Trophoblast cell (in vitro differentiated cells and primary cell): ENCODE data around the gene RPL31.

Experiments
- DNase-seq, 2 donors: peaks; one replicate each; pipeline ENCODE4 v3.0.0-alpha.2; 2016
- H2AFZ ChIP-seq: 2 replicates; pipeline ENCODE4 v1.6.1; 2013; ENCODE audit warnings: low read length, moderate library complexity, mild to moderate bottlenecking; ENCODE audit not compliant: insufficient read depth, poor library complexity
- H2AK5ac ChIP-seq: 2 replicates; pipeline ENCODE4 v1.6.1; 2013; ENCODE audit warnings: mild to moderate bottlenecking, low read length
- H2BK120ac ChIP-seq: 2 replicates; pipeline ENCODE4 v1.6.1; 2013; ENCODE audit warnings: low read length, mild to moderate bottlenecking, moderate library complexity; ENCODE audit not compliant: insufficient read depth, poor library complexity
- H2BK12ac ChIP-seq: 2 replicates; pipeline ENCODE4 v1.6.1; 2013; ENCODE audit warnings: mild to moderate bottlenecking, low read length, moderate library complexity
- H2BK5ac ChIP-seq: 2 replicates; pipeline ENCODE4 v1.6.1; 2013; ENCODE audit warnings: low read length, low read depth, moderate library complexity, mild to moderate bottlenecking; ENCODE audit not compliant: poor library complexity
- H3K14ac ChIP-seq: 2 replicates; pipeline ENCODE4 v1.6.1; 2013; ENCODE audit warnings: mild to moderate bottlenecking, low read length
- H3K18ac ChIP-seq: 2 replicates; pipeline ENCODE4 v1.6.1; 2013; ENCODE audit warnings: mild to moderate bottlenecking, low read length
- H3K23ac ChIP-seq: 2 replicates; pipeline ENCODE4 v1.6.1; 2013; ENCODE audit warnings: low read length
- H3K27ac ChIP-seq: 2 replicates; pipeline ENCODE4 v1.5.1; 2013; ENCODE audit warnings: low read depth, mild to moderate bottlenecking, inconsistent platforms, low read length, moderate library complexity
- H3K27me3 ChIP-seq: 2 replicates; pipeline ENCODE4 v1.6.1; 2013; ENCODE audit warnings: inconsistent platforms, mild to moderate bottlenecking, low read length, moderate library complexity; ENCODE audit not compliant: insufficient read depth
- H3K36me3 ChIP-seq, 2 experiments: 1 replicate in 1 of 2; 2 replicates in 1 of 2; pipeline ENCODE4 v1.6.1; 2013; ENCODE audit warnings: low read length in 2 of 2, mild to moderate bottlenecking in 2 of 2, moderate library complexity in 1 of 2; ENCODE audit not compliant: insufficient read depth in 2 of 2, control insufficient read depth in 1 of 2
- H3K4ac ChIP-seq: 2 replicates; pipeline ENCODE4 v1.6.1; 2013; ENCODE audit warnings: low read depth, mild to moderate bottlenecking, low read length, moderate library complexity
- H3K4me1 ChIP-seq, 2 experiments: 1 replicate in 1 of 2; 2 replicates in 1 of 2; pipeline ENCODE4 v1.6.1; 2013; ENCODE audit warnings: low read length in 2 of 2, mild to moderate bottlenecking in 2 of 2, moderate library complexity in 1 of 2; ENCODE audit not compliant: insufficient read depth in 2 of 2, control insufficient read depth in 1 of 2
- H3K4me2 ChIP-seq: 2 replicates; pipeline ENCODE4 v1.6.1; 2013; ENCODE audit warnings: inconsistent platforms, mild to moderate bottlenecking, low read length, moderate library complexity
- H3K4me3 ChIP-seq: 2 replicates; pipeline ENCODE4 v1.5.1; 2013; ENCODE audit warnings: mild to moderate bottlenecking, low read depth, low read length, inconsistent platforms
- H3K79me1 ChIP-seq: one replicate; pipeline ENCODE4 v1.6.1; 2013; ENCODE audit warnings: low read length
- H3K79me2 ChIP-seq: 2 replicates; pipeline ENCODE4 v1.6.1; 2013; ENCODE audit warnings: low read length, mild to moderate bottlenecking; ENCODE audit not compliant: control insufficient read depth, insufficient read depth, poor library complexity
- H3K9ac ChIP-seq: 2 replicates; pipeline ENCODE4 v1.6.1; 2013; ENCODE audit warnings: mild to moderate bottlenecking, low read length
- H3K9me3 ChIP-seq: 2 replicates; pipeline ENCODE4 v1.6.1; 2013; ENCODE audit warnings: low read depth, mild to moderate bottlenecking, control low read depth, inconsistent platforms, low read length; ENCODE audit not compliant: insufficient read depth
- H4K12ac ChIP-seq: 2 replicates; pipeline ENCODE4 v1.6.1; 2013; ENCODE audit warnings: low read depth, mild to moderate bottlenecking, low read length, moderate library complexity
- H4K8ac ChIP-seq: 2 replicates; pipeline ENCODE4 v1.6.1; 2013; ENCODE audit warnings: low read depth, mild to moderate bottlenecking, low read length, moderate library complexity
- H4K91ac ChIP-seq: one replicate; pipeline ENCODE4 v1.6.1; 2013; ENCODE audit warnings: low read depth, mild to moderate bottlenecking, low read length, moderate library complexity
- WGBS: extraction: QIAGEN DNeasy Blood & Tissue Kit; methylation state at CpG from one replicate; pipeline ENCODE4 v1.1.7; 2013; ENCODE audit warnings: missing lambda C conversion rate; ENCODE audit not compliant: insufficient read length, insufficient coverage; ENCODE audit errors: extremely low coverage; 5-methylcytosine and 5-hydroxymethylcytosine counted together

Gene RPL31

GRCh38 chr2:100993294-100993693, 8.8 kb upstream of the RPL31 start:
- H3K14ac ChIP-seq: no peak overlapping the region
- no peak overlapping the region for H2BK120ac ChIP-seq
- H3K4me3 ChIP-seq: no peak overlapping the region
- no peaks in the 10 kb centered on the region for H3K27me3 ChIP-seq
- H3K9me3 ChIP-seq: no peaks in the 10 kb centered on the region
- H3K4me1 ChIP-seq: peaks cover 3 to 5% of the 10 kb centered on the region in 2 experiments
- no peaks in the 10 kb centered on the region for H3K79me1 ChIP-seq
- H3K79me2 ChIP-seq: no peaks in the 10 kb centered on the region
- H4K8ac ChIP-seq: no peak overlapping the region
- no peak overlapping the region for H4K91ac ChIP-seq
- H2BK12ac ChIP-seq: no peak overlapping the region
- H3K18ac ChIP-seq: no peak overlapping the region
- DNase-seq: no peak
- no peak overlapping the region for H4K12ac ChIP-seq
- no peak overlapping the region for H3K4me2 ChIP-seq
- no peak overlapping the region for H2AK5ac ChIP-seq
- no peak overlapping the region for H3K4ac ChIP-seq
- WGBS: no CpG with 5 or more reads among the region's 17 CpGs
- no peak overlapping the region for H3K23ac ChIP-seq
- no peak overlapping the region for H3K9ac ChIP-seq
- no peaks in the 10 kb centered on the region for H3K36me3 ChIP-seq
- H3K27ac ChIP-seq: no peak overlapping the region
- H2BK5ac ChIP-seq: no peak overlapping the region
- no peak overlapping the region for H2AFZ ChIP-seq

- H3K27ac ChIP-seq: no peak overlapping the region
- no peak overlapping the region for H3K4ac ChIP-seq
- whole genome bisulfite sequencing: no CpG with 5 or more reads among the region's 28 CpGs
- H3K4me3 ChIP-seq: no peak overlapping the region
- no peak overlapping the region for H2BK12ac ChIP-seq
- no peaks in the 10 kb centered on the region for H3K36me3 ChIP-seq
- H3K14ac ChIP-seq: no peak overlapping the region
- no peak overlapping the region for H3K23ac ChIP-seq
- H3K9ac ChIP-seq: peak overlapping the region; percentile 63
- H3K9me3 ChIP-seq: no peaks in the 10 kb centered on the region
- H3K27me3 ChIP-seq: no peaks in the 10 kb centered on the region
- H4K12ac ChIP-seq: no peak overlapping the region
- H2BK5ac ChIP-seq: no peak overlapping the region
- H3K18ac ChIP-seq: no peak overlapping the region
- no peak for DNase-seq
- H4K8ac ChIP-seq: no peak overlapping the region
- no peak overlapping the region for H4K91ac ChIP-seq
- H3K79me2 ChIP-seq: no peaks in the 10 kb centered on the region
- peaks cover 0 to 5% of the 10 kb centered on the region in 2 experiments for H3K4me1 ChIP-seq
- H2AFZ ChIP-seq: no peak overlapping the region
- no peak overlapping the region for H3K4me2 ChIP-seq
- no peak overlapping the region for H2AK5ac ChIP-seq
- no peaks in the 10 kb centered on the region for H3K79me1 ChIP-seq
- no peak overlapping the region for H2BK120ac ChIP-seq
Measured at GRCh38 chr2:100995309-100996075, 6.6 kb upstream of the RPL31 start.

DNA sequence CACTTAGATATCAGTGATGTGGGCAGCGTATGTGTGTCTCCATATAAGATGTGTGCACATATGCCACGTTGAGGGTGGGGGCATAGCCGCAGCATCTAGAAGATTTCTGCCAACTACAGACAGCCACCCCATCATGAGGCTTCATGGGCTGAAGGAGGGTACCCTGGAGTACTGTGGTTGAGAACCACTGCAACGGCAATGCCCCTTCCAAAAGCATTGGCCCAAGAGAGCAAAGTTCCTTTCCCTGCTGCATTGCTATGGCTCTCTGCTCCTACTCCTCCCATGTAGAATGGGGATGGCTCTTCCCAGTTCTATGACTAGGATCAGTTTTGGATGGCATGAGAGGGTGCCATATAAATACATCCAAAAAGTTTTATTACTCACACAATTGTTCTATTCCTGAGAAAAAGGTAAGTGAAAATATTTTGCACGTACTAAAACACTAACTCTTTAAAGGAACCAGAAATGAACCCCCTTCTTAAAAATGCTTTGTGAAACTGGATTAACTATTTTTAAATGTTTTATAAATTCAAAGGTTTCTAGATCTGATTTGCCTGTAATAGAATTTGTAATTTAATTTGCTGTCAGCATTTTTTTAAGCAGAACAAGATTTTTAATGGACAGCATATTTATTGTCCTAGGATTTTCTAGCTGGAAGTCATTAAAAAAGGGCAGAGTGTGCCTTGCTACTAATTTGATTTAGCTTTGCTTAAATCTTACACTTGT, 4.4 kb upstream of the RPL31 start:
- no CpG with 5 or more reads among the region's 5 CpGs for WGBS
- Histone ChIP-seq H3K27ac (no peak overlapping the region), H2AK5ac (no peak overlapping the region), H2BK120ac (no peak overlapping the region), H4K12ac (no peak overlapping the region), H3K23ac (peak overlapping the region; percentile 52), H3K4me3 (no peak overlapping the region), H2BK12ac (no peak overlapping the region), H3K18ac (no peak overlapping the region), H4K91ac (no peak overlapping the region), H3K9me3 (peaks cover 3% of the 10 kb centered on the region), H3K27me3 (no peaks in the 10 kb centered on the region), H3K79me1 (peaks cover 9% of the 10 kb centered on the region), H3K4me1 (peaks cover 3 to 8% of the 10 kb centered on the region in 2 experiments), H2AFZ (no peak overlapping the region), H3K4ac (no peak overlapping the region), H3K14ac (no peak overlapping the region), H2BK5ac (no peak overlapping the region), H3K36me3 (no peaks in the 10 kb centered on the region), H3K4me2 (no peak overlapping the region), H3K9ac (peak overlapping the region; percentile 55), H4K8ac (no peak overlapping the region), H3K79me2 (peaks cover 9% of the 10 kb centered on the region)
- no peak for DNase-seq

DNA sequence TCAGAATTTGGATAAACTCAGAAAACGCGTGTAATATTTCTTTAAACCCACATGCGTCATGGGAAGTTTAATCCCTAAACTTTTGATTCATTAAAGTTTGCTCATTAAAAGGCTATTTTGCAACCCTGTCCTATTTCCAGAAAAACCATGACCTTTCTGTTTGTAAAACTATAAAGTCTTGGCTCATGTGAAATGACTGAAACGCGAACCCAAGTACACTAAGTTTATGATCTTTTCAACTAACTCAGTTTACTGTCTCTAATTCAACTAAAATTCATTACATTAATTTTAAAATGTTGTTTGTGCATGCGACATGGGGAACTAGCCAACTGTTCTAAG, 3.9 kb upstream of the RPL31 start:
- Histone ChIP-seq H3K9me3 (peaks cover 3% of the 10 kb centered on the region), H3K4me3 (no peak overlapping the region), H3K27me3 (no peaks in the 10 kb centered on the region), H2BK12ac (no peak overlapping the region), H2BK120ac (no peak overlapping the region), H4K91ac (no peak overlapping the region), H3K4me2 (no peak overlapping the region), H3K4ac (no peak overlapping the region), H3K18ac (no peak overlapping the region), H2BK5ac (no peak overlapping the region), H4K8ac (no peak overlapping the region), H3K27ac (no peak overlapping the region), H3K36me3 (peaks cover 0 to under 1% of the 10 kb centered on the region in 2 experiments), H3K23ac (no peak overlapping the region), H2AFZ (no peak overlapping the region), H3K14ac (no peak overlapping the region), H3K79me1 (peaks cover 11% of the 10 kb centered on the region), H3K4me1 (peaks cover 3 to 8% of the 10 kb centered on the region in 2 experiments), H2AK5ac (no peak overlapping the region), H3K9ac (no peak overlapping the region), H4K12ac (no peak overlapping the region), H3K79me2 (peaks cover 12% of the 10 kb centered on the region)
- DNase-seq: no peak
- no CpG with 5 or more reads among the region's 6 CpGs for WGBS
